B cell (primary cell): ENCODE data around the gene TAF1A. TPM values are rescaled to one million over a fixed set of nuclear protein-coding genes. Genes with fewer than 3 reads are reported as not detected.

ENCODE experiments used
- ATAC-seq: fragments of 200-7000 bp; cut with Tn5 transposase; one replicate; pipeline ENCODE4 v1.10.0; 2021; ENCODE audit warnings: low read depth, mild to moderate bottlenecking, moderate number of reproducible peaks, moderate library complexity
- CTCF ChIA-PET: fragments of 350-600 bp; sonication (Branson Sonifier 250); formaldehyde crosslinking; loops from one replicate; lab custom pipeline; 2021; ENCODE audit warnings: antibody characterized with exemption, inconsistent platforms; lab: Charles Lee
- POLR2A ChIA-PET: fragments of 350-600 bp; sonication (Branson Sonifier 250); formaldehyde crosslinking; loops from one replicate; lab custom pipeline; 2021; ENCODE audit warnings: antibody characterized with exemption; lab: Charles Lee
- DNase-seq: peaks from one replicate; pipeline ENCODE4 v3.0.0; 2013
- H2AFZ ChIP-seq: 2 replicates; pipeline ENCODE4 v1.6.1; 2012; ENCODE audit warnings: mild to moderate bottlenecking, low read depth, low read length; ENCODE audit not compliant: insufficient read depth, poor library complexity, severe bottlenecking
- H3K27ac ChIP-seq, 2 donors: 1 replicate in 1 of 2; 2 replicates in 1 of 2; pipeline ENCODE4 v1.5.1; 2012 to 2013; ENCODE audit warnings: low read length in 2 of 2, mild to moderate bottlenecking in 2 of 2, moderate library complexity in 1 of 2
- H3K27me3 ChIP-seq, 4 experiments: fragments of 200-600 bp in 1 of 4; sonication (generic) in 1 of 4; replicated peaks in 1 of 4; 1 replicate in 2 of 4; 2 replicates in 2 of 4; pipeline versions ENCODE4 v1.6.1 to v1.7.0; 2013 to 2016; ENCODE audit warnings: low read length in 3 of 4, mild to moderate bottlenecking in 2 of 4, mixed read lengths in 1 of 4, moderate library complexity in 1 of 4; ENCODE audit not compliant: insufficient read depth in 4 of 4, control insufficient read depth in 3 of 4; ENCODE audit errors: control extremely low read depth in 1 of 4
- H3K36me3 ChIP-seq, 2 experiments: replicated peaks in 1 of 2; 1 replicate in 1 of 2; 2 replicates in 1 of 2; pipeline versions ENCODE4 v1.6.1 to v1.7.1; 2013; ENCODE audit warnings: low read length in 1 of 2; ENCODE audit not compliant: insufficient read depth in 2 of 2, control insufficient read depth in 1 of 2; ENCODE audit errors: control extremely low read depth in 1 of 2, extremely low read depth in 1 of 2
- H3K4me1 ChIP-seq, 2 donors: fragments of 200-600 bp in 1 of 2; sonication (generic) in 1 of 2; 1 replicate in 1 of 2; 2 replicates in 1 of 2; pipeline versions ENCODE4 v1.5.1 to v1.6.1; 2013 to 2017; ENCODE audit warnings: low read length in 2 of 2; ENCODE audit not compliant: control insufficient read depth in 2 of 2, insufficient read depth in 2 of 2
- H3K4me2 ChIP-seq: replicated peaks from 2 replicates; pipeline ENCODE3; 2012; ENCODE audit warnings: mild to moderate bottlenecking, low read depth, low read length; ENCODE audit not compliant: poor library complexity, severe bottlenecking
- H3K4me3 ChIP-seq, 5 experiments: fragments of 200-600 bp in 1 of 5; sonication (generic) in 1 of 5; 1 replicate in 3 of 5; 2 replicates in 2 of 5; pipeline versions ENCODE4 v1.5.1 to v1.7.0; 2011 to 2016; ENCODE audit warnings: low read length in 4 of 5, mild to moderate bottlenecking in 4 of 5, low read depth in 2 of 5, control low read depth in 1 of 5, moderate library complexity in 1 of 5; ENCODE audit not compliant: insufficient read depth in 1 of 5; ENCODE audit errors: control extremely low read depth in 1 of 5, extremely low read depth in 1 of 5
- H3K79me2 ChIP-seq: fragments of 200-600 bp; sonication (generic); one replicate; pipeline ENCODE4 v1.6.0; 2016; ENCODE audit warnings: low read length; ENCODE audit not compliant: control insufficient read depth, insufficient read depth
- H3K9ac ChIP-seq: fragments of 200-600 bp; sonication (generic); 2 replicates; pipeline ENCODE4 v1.6.1; 2017; ENCODE audit warnings: mild to moderate bottlenecking, low read length, moderate library complexity
- H3K9me3 ChIP-seq, 3 donors: one replicate each; pipeline versions ENCODE4 v1.6.1 to v1.7.1; 2013; ENCODE audit warnings: low read length in 2 of 3; ENCODE audit not compliant: control insufficient read depth in 2 of 3, insufficient read depth in 1 of 3; ENCODE audit errors: control extremely low read depth in 1 of 3
- H4K20me1 ChIP-seq: 2 replicates; pipeline ENCODE4 v1.6.0; 2012; ENCODE audit warnings: mild to moderate bottlenecking, low read length; ENCODE audit not compliant: insufficient read depth, control insufficient read depth, poor library complexity, severe bottlenecking
- H3K27ac Mint-ChIP-seq: one replicate; pipeline ENCODE4 v1.8.0; 2021; ENCODE audit warnings: mixed read lengths
- H3K27me3 Mint-ChIP-seq: one replicate; pipeline ENCODE4 v1.8.0; 2021; ENCODE audit warnings: mixed read lengths
- H3K4me1 Mint-ChIP-seq: one replicate; pipeline ENCODE4 v1.8.0; 2021; ENCODE audit warnings: mixed read lengths
- H3K4me3 Mint-ChIP-seq: one replicate; pipeline ENCODE4 v1.8.0; 2021; ENCODE audit warnings: mixed read lengths
- H3K9me3 Mint-ChIP-seq: one replicate; pipeline ENCODE4 v1.8.0; 2022; ENCODE audit warnings: mixed read lengths; ENCODE audit not compliant: insufficient read depth
- EZH2 ChIP-seq: IDR thresholded peaks from 2 replicates; pipeline ENCODE4 v1.6.1; 2012; ENCODE audit warnings: borderline replicate concordance, low read depth, mild to moderate bottlenecking, moderate library complexity, low read length; ENCODE audit not compliant: insufficient read depth, poor library complexity, severe bottlenecking
- WGBS: methylation state at CpG from one replicate; pipeline ENCODE4 v1.1.5; 2013; ENCODE audit warnings: missing lambda C conversion rate; ENCODE audit not compliant: insufficient coverage; 5-methylcytosine and 5-hydroxymethylcytosine counted together
- intact Hi-C: fragments of 100-400 bp; cut with micrococcal nuclease; formaldehyde crosslinking; loops from one replicate; pipeline ENCODE4 v1.10.0; 2022
- polyA plus RNA-seq: library from polyadenylated mRNA; depleted of rRNA; stranded (reverse); fragments of >200 nt; gene quantifications from 2 replicates; pipeline ENCODE4 v1.2.3, GENCODE V29; 2012
- total RNA-seq, 2 donors: library from RNA; stranded (reverse); fragments of 120-200 nt in 1 of 2; gene quantifications; 1 replicate in 1 of 2; 2 replicates in 1 of 2; pipeline versions ENCODE4 v1.2.3 to v1.2.4, GENCODE V29; 2013 to 2022
- TF ChIP-seq, protein P1 (sequence below): fragments of 200-600 bp; IDR thresholded peaks from one replicate; pipeline ENCODE4 v1.8.0; 2022; ENCODE audit warnings: antibody characterized with exemption, mild to moderate bottlenecking

TAF1A gene
- total and polyA plus RNA-seq, 2 donors (not counting 1 experiment from before 2014, with no cell fraction given), result 12.7 to 23.7 TPM

DNA sequence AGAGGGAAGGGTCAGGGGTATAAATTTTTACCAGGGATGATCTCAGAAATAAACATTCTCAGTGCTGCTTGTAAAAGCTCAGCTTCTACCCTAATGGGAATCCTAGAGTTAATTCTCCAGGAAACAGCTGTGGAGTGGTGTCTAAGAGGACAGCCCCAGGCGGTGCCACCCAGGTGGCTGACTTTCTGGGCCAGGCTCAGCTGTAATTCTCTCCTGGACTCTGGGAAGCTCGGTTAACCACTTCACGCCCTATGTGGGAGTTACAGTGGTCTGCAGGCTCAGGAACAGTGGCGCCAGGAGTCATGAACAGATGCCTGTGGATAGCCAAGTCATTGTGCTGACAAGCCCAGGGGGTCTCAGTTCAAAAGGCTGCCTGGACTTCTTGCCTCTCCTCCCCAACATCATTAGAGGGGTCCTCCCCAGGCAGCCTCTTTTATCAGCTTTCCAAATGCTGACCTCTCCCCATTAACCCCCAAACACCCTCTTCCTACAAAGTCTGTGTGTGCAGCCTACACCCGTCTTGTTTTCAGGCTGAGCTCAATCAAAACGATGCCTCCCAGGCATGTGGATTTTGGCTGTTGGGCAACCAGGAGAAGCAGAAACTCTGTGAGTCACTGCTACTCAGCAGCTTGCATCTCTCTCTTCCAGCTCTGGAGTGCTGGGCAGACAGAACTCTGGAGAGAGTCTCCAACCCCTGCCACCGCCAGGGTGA, 43.0 kb downstream of the TAF1A start:
- peaks cover 26% of the 10 kb centered on the region for H3K27me3 Mint-ChIP-seq
- Histone ChIP-seq H2AFZ (no peak overlapping the region), H4K20me1 (no peaks in the 10 kb centered on the region), H3K27me3 (peaks cover 0 to 16% (median 7%) of the 10 kb centered on the region in 4 experiments), H3K4me2 (no peak overlapping the region), H3K9me3 (no peaks in the 10 kb centered on the region), H3K27ac (no peak overlapping the region), H3K79me2 (no peaks in the 10 kb centered on the region), H3K36me3 (no peaks in the 10 kb centered on the region), H3K9ac (no peak overlapping the region), H3K4me1 (no peaks in the 10 kb centered on the region), H3K4me3 (no peak overlapping the region)
- no peak overlapping the region for H3K27ac Mint-ChIP-seq
- no peaks in the 10 kb centered on the region for H3K9me3 Mint-ChIP-seq
- intact Hi-C loops, result no loop called here
- no peak overlapping the region for H3K4me3 Mint-ChIP-seq
- DNase-seq (no peak), ATAC-seq (no peak)
- H3K4me1 Mint-ChIP-seq, result no peaks in the 10 kb centered on the region
- ChIA-PET POLR2A (no interaction called here), CTCF (no interaction called here)
- no peak for TF ChIP-seq EZH2
- TF ChIP-seq, protein P1, sequence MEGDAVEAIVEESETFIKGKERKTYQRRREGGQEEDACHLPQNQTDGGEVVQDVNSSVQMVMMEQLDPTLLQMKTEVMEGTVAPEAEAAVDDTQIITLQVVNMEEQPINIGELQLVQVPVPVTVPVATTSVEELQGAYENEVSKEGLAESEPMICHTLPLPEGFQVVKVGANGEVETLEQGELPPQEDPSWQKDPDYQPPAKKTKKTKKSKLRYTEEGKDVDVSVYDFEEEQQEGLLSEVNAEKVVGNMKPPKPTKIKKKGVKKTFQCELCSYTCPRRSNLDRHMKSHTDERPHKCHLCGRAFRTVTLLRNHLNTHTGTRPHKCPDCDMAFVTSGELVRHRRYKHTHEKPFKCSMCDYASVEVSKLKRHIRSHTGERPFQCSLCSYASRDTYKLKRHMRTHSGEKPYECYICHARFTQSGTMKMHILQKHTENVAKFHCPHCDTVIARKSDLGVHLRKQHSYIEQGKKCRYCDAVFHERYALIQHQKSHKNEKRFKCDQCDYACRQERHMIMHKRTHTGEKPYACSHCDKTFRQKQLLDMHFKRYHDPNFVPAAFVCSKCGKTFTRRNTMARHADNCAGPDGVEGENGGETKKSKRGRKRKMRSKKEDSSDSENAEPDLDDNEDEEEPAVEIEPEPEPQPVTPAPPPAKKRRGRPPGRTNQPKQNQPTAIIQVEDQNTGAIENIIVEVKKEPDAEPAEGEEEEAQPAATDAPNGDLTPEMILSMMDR, result no peak
- WGBS, result 32% methylated on average over 6 of the region's 7 CpGs

DNA sequence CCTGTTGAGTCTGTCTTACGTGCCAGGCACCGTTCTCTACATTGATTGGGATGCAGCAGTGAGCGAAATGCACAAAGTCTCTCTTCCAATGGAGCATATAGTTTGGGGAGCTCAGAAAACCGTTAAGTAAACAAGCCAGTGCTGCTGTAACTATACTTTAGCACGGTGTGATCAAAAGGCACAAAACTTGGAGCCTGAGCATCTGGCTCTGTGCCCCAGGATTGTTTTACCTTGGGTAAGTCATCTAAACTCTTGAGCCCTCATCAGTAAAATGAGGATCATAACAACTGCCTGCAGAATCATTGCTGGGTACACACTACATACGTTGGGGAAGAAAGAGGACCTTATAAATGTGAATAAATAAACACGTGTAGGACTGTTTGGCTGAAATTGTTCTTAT, 43.6 kb downstream of the TAF1A start:
- 89% methylated on average over 5 of the region's 7 CpGs for WGBS
- Histone ChIP-seq H3K27me3 (peaks cover 0 to 16% (median 7%) of the 10 kb centered on the region in 4 experiments), H4K20me1 (no peaks in the 10 kb centered on the region), H3K4me1 (no peaks in the 10 kb centered on the region), H3K4me3 (no peak overlapping the region), H3K36me3 (no peaks in the 10 kb centered on the region), H3K4me2 (no peak overlapping the region), H3K27ac (no peak overlapping the region), H3K9me3 (no peaks in the 10 kb centered on the region), H3K9ac (no peak overlapping the region), H3K79me2 (no peaks in the 10 kb centered on the region), H2AFZ (no peak overlapping the region)
- no peaks in the 10 kb centered on the region for H3K4me1 Mint-ChIP-seq
- H3K9me3 Mint-ChIP-seq, result no peaks in the 10 kb centered on the region
- intact Hi-C loops, result no loop called here
- H3K4me3 Mint-ChIP-seq, result no peak overlapping the region
- no peak for ATAC-seq
- no peak for TF ChIP-seq EZH2
- TF ChIP-seq, protein P1, result no peak
- no peak overlapping the region for H3K27ac Mint-ChIP-seq
- ChIA-PET POLR2A (no interaction called here), CTCF (no interaction called here)
- DNase-seq, result no peak
- peaks cover 26% of the 10 kb centered on the region for H3K27me3 Mint-ChIP-seq
